Mesendoderm (in vitro differentiated cells): ENCODE measurements around the gene CWF19L2.
"Not testable (repeated sequence)": the region's sequence is repeated elsewhere in the genome, so short reads cannot be mapped to it uniquely, and the experiment has no call there.

Experiments used
- DNase-seq: peaks from one replicate; pipeline ENCODE4 v3.0.0; 2013
- H2AK5ac ChIP-seq: 2 replicates; pipeline ENCODE4 v1.6.1; 2013; ENCODE audit warnings: low read length, inconsistent platforms
- H2BK120ac ChIP-seq: 2 replicates; pipeline ENCODE4 v1.6.1; 2013; ENCODE audit warnings: low read depth, mild to moderate bottlenecking, low read length, moderate library complexity, mixed read lengths
- H2BK15ac ChIP-seq: replicated peaks from 2 replicates; pipeline ENCODE4 v1.6.1; 2013; ENCODE audit warnings: low read depth, mild to moderate bottlenecking, moderate library complexity
- H2BK5ac ChIP-seq: 2 replicates; pipeline ENCODE4 v1.6.1; 2013; ENCODE audit warnings: low read length, inconsistent platforms
- H3K18ac ChIP-seq: 2 replicates; pipeline ENCODE4 v1.6.1; 2013; ENCODE audit warnings: mild to moderate bottlenecking, low read length, mixed read lengths
- H3K23ac ChIP-seq: one replicate; pipeline ENCODE4 v1.6.1; 2013; ENCODE audit warnings: low read length
- H3K27ac ChIP-seq: 2 replicates; pipeline ENCODE4 v1.5.1; 2013; ENCODE audit warnings: low read depth, mild to moderate bottlenecking, inconsistent platforms, low read length, moderate library complexity
- H3K27me3 ChIP-seq: 2 replicates; pipeline ENCODE4 v1.6.1; 2013; ENCODE audit warnings: low read length, control low read depth, mild to moderate bottlenecking, inconsistent platforms; ENCODE audit not compliant: insufficient read depth, poor library complexity
- H3K36me3 ChIP-seq: 2 replicates; pipeline ENCODE4 v1.6.1; 2013; ENCODE audit warnings: low read length, inconsistent platforms; ENCODE audit not compliant: control insufficient read depth, insufficient read depth
- H3K4ac ChIP-seq: one replicate; pipeline ENCODE4 v1.6.1; 2013; ENCODE audit warnings: low read depth, mild to moderate bottlenecking, low read length, moderate library complexity
- H3K4me1 ChIP-seq: 2 replicates; pipeline ENCODE4 v1.6.1; 2013; ENCODE audit warnings: low read depth, low read length, inconsistent platforms; ENCODE audit not compliant: control insufficient read depth
- H3K4me2 ChIP-seq: 2 replicates; pipeline ENCODE4 v1.6.1; 2013; ENCODE audit warnings: low read length
- H3K4me3 ChIP-seq: 2 replicates; pipeline ENCODE4 v1.5.1; 2013; ENCODE audit warnings: mild to moderate bottlenecking, low read length
- H3K56ac ChIP-seq: one replicate; pipeline ENCODE4 v1.6.1; 2013; ENCODE audit warnings: low read length
- H3K79me1 ChIP-seq: 2 replicates; pipeline ENCODE4 v1.6.1; 2013; ENCODE audit warnings: low read length, inconsistent platforms
- H3K79me2 ChIP-seq: 2 replicates; pipeline ENCODE4 v1.6.1; 2013; ENCODE audit warnings: mild to moderate bottlenecking, low read length; ENCODE audit not compliant: control insufficient read depth, insufficient read depth
- H3K9ac ChIP-seq: 2 replicates; pipeline ENCODE4 v1.6.1; 2013; ENCODE audit warnings: low read length, inconsistent platforms
- H4K5ac ChIP-seq: one replicate; pipeline ENCODE4 v1.6.1; 2013; ENCODE audit warnings: low read length
- H4K8ac ChIP-seq: one replicate; pipeline ENCODE4 v1.6.1; 2013; ENCODE audit warnings: low read depth, mild to moderate bottlenecking, control low read depth, low read length, moderate library complexity
- WGBS: extraction: QIAGEN DNeasy Blood & Tissue Kit; methylation state at CpG from one replicate; pipeline ENCODE4 v1.1.7; 2013; ENCODE audit warnings: low lambda C conversion rate, missing lambda C conversion rate; ENCODE audit not compliant: insufficient coverage; ENCODE audit errors: extremely low coverage; 5-methylcytosine and 5-hydroxymethylcytosine counted together

The CWF19L2 gene

DNA sequence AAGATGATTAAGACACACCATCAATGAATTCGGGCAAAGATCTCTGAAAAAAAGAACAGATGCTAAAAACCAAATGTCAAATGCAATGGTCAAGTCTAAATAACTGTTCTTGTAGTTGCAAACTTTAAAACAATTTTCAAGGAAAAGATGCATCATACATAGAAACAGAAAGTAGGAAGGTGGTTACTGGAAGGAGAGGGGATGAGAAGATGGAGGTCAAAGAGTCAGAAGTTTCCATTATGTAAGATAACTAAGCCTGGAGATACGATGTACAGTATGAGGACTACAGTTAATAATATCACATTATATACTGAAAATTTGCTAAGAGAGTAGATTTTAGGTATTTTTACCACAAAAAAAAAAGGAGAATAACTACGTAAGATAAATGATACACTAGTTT, 27.1 kb downstream of the CWF19L2 start:
- H3K36me3 ChIP-seq: no peaks in the 10 kb centered on the region
- H2BK15ac ChIP-seq: no peak overlapping the region
- H3K79me2 ChIP-seq: no peaks in the 10 kb centered on the region
- no peak overlapping the region for H3K23ac ChIP-seq
- no peak overlapping the region for H3K27ac ChIP-seq
- no peaks in the 10 kb centered on the region for H3K79me1 ChIP-seq
- H4K5ac ChIP-seq: no peak overlapping the region
- H3K18ac ChIP-seq: no peak overlapping the region
- H3K4ac ChIP-seq: no peak overlapping the region
- H2BK120ac ChIP-seq: no peak overlapping the region
- no peak overlapping the region for H3K4me3 ChIP-seq
- no peak overlapping the region for H2AK5ac ChIP-seq
- H3K56ac ChIP-seq: no peak overlapping the region
- no peaks in the 10 kb centered on the region for H3K27me3 ChIP-seq
- no peak overlapping the region for H2BK5ac ChIP-seq
- WGBS: no CpG with 5 or more reads among the region's 3 CpGs
- no peak overlapping the region for H3K4me2 ChIP-seq
- no peak overlapping the region for H3K9ac ChIP-seq
- no peaks in the 10 kb centered on the region for H3K4me1 ChIP-seq
- H4K8ac ChIP-seq: no peak overlapping the region
- DNase-seq: no peak

- Histone ChIP-seq H4K8ac (no peak overlapping the region), H3K4me1 (no peaks in the 10 kb centered on the region), H3K27ac (no peak overlapping the region), H3K79me1 (no peaks in the 10 kb centered on the region), H3K4ac (no peak overlapping the region), H3K56ac (no peak overlapping the region), H3K9ac (no peak overlapping the region), H3K4me3 (no peak overlapping the region), H3K4me2 (no peak overlapping the region), H2BK5ac (no peak overlapping the region), H4K5ac (no peak overlapping the region), H2AK5ac (no peak overlapping the region), H2BK15ac (no peak overlapping the region), H3K79me2 (no peaks in the 10 kb centered on the region), H3K36me3 (no peaks in the 10 kb centered on the region), H2BK120ac (no peak overlapping the region), H3K27me3 (no peaks in the 10 kb centered on the region), H3K18ac (no peak overlapping the region), H3K23ac (no peak overlapping the region)
- no CpG with 5 or more reads among the region's 2 CpGs for WGBS
- no peak for DNase-seq
Measured at GRCh38 chr11:107427569-107428180, 29.9 kb downstream of the CWF19L2 start.

DNA sequence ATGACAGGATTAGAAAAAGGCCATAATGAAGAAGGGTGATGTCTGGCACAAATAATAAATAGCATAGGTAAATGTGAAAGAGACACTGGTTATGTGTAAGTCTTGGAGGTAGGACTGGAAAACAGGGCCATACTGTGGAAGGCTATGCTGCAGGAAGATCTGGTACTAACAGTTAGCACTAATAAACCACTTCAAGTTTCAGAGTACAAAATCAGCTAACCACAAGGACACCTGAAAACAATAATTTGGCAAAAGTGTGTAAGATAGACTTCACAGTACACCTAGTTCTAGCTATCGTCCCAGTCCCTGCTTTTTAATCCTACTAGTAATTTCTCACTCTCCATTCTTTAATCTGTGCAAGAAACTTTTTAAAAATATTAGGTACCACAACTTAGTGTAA, 44.3 kb downstream of the CWF19L2 start:
- H2AK5ac ChIP-seq: no peak overlapping the region
- no peak overlapping the region for H4K5ac ChIP-seq

DNA sequence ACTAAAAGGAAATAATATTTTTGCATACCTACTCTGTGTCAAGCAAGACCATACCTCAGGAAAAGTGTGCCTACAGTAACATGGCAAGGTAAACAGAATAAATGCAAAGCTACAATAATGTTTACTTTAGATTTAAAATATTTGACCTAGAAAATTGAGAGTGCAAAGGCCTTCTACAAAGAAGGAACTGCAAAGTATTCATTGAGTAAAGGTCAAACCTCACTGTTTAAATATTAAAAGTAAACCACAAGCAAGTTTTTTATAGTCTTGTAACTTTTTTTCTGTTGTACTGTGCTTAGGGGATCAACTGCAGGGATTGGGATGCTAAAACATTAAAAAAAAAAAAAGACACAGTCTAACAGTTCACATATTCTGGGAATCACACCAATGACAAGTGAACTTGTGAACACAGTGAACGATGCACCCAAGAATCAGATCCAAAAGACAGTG, 48.8 kb downstream of the CWF19L2 start:
- Histone ChIP-seq H4K5ac (no peak overlapping the region), H3K18ac (no peak overlapping the region), H3K36me3 (no peaks in the 10 kb centered on the region), H3K27me3 (no peaks in the 10 kb centered on the region), H3K4me1 (no peaks in the 10 kb centered on the region), H3K23ac (no peak overlapping the region), H2AK5ac (no peak overlapping the region), H3K9ac (no peak overlapping the region), H3K4me3 (no peak overlapping the region), H3K4me2 (no peak overlapping the region), H2BK5ac (no peak overlapping the region), H3K79me2 (no peaks in the 10 kb centered on the region), H3K4ac (no peak overlapping the region), H3K56ac (no peak overlapping the region), H3K27ac (no peak overlapping the region), H4K8ac (no peak overlapping the region), H2BK120ac (no peak overlapping the region), H2BK15ac (no peak overlapping the region), H3K79me1 (no peaks in the 10 kb centered on the region)
- WGBS: no CpG with 5 or more reads among the region's 1 CpG
- no peak for DNase-seq

More for the DNA sequence above, 44.3 kb downstream of the CWF19L2 start:
- Histone ChIP-seq H2BK120ac (no peak overlapping the region), H3K4me2 (no peak overlapping the region), H3K4me3 (no peak overlapping the region), H3K4me1 (no peaks in the 10 kb centered on the region), H3K23ac (no peak overlapping the region), H3K27me3 (peaks cover 1% of the 10 kb centered on the region), H3K9ac (no peak overlapping the region), H3K36me3 (no peaks in the 10 kb centered on the region), H2BK15ac (no peak overlapping the region), H4K8ac (no peak overlapping the region), H3K56ac (no peak overlapping the region), H3K18ac (no peak overlapping the region), H3K79me2 (no peaks in the 10 kb centered on the region), H3K4ac (no peak overlapping the region), H3K79me1 (no peaks in the 10 kb centered on the region), H2BK5ac (no peak overlapping the region), H3K27ac (no peak overlapping the region)
- WGBS: no CpG with 5 or more reads among the region's 1 CpG
- DNase-seq: no peak

DNA sequence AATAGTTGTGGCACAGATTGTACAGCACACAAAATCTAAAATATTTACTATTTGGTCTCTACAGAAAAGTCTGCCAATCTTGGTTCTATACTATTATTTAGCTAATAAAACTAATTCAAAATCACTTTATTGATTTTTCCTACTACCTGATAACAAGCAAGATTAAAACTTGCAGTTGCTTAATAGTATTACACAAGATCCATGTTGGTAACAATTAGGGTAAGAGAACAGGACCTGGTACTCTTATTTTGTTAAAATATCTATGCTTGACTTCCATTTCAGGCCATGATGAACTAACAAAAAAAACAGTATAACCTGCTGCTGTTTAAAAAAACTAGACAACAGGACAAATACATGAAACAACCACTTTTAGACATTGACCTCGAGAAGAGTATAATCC, 52.4 kb downstream of the CWF19L2 start:
- no peak overlapping the region for H2BK120ac ChIP-seq
- no peak overlapping the region for H4K5ac ChIP-seq
- H2BK5ac ChIP-seq: no peak overlapping the region
- no peaks in the 10 kb centered on the region for H3K79me2 ChIP-seq
- no peaks in the 10 kb centered on the region for H3K27me3 ChIP-seq
- H3K4me2 ChIP-seq: no peak overlapping the region
- H2AK5ac ChIP-seq: no peak overlapping the region
- no peak overlapping the region for H3K56ac ChIP-seq
- no peaks in the 10 kb centered on the region for H3K79me1 ChIP-seq
- no peak overlapping the region for H4K8ac ChIP-seq
- H3K4me1 ChIP-seq: no peaks in the 10 kb centered on the region
- H3K23ac ChIP-seq: no peak overlapping the region
- no peak overlapping the region for H3K4me3 ChIP-seq
- H3K36me3 ChIP-seq: no peaks in the 10 kb centered on the region
- no CpG with 5 or more reads among the region's 1 CpG for WGBS
- no peak overlapping the region for H2BK15ac ChIP-seq
- H3K27ac ChIP-seq: no peak overlapping the region
- no peak for DNase-seq
- no peak overlapping the region for H3K9ac ChIP-seq
- H3K4ac ChIP-seq: no peak overlapping the region
- no peak overlapping the region for H3K18ac ChIP-seq

GRCh38 chr11:107401131-107401530, 56.5 kb downstream of the CWF19L2 start:
- H2AK5ac ChIP-seq, H3K4me2 ChIP-seq, DNase-seq, H3K36me3 ChIP-seq, H3K4me1 ChIP-seq, H3K27ac ChIP-seq, H4K8ac ChIP-seq, H2BK5ac ChIP-seq, H3K4me3 ChIP-seq, H2BK120ac ChIP-seq, H3K9ac ChIP-seq, H3K79me1 ChIP-seq, H3K79me2 ChIP-seq, H2BK15ac ChIP-seq, H4K5ac ChIP-seq, H3K23ac ChIP-seq, H3K4ac ChIP-seq, H3K18ac ChIP-seq, H3K27me3 ChIP-seq, H3K56ac ChIP-seq: not testable (repeated sequence)
- no CpG with 5 or more reads among the region's 2 CpGs for WGBS
